T-cell (primary cell): ENCODE results near the gene CAPN5. TPM values are rescaled to one million over a fixed set of nuclear protein-coding genes. Genes with fewer than 3 reads are reported as not detected.
"Not testable (repeated sequence)": the region's sequence is repeated elsewhere in the genome, so short reads cannot be mapped to it uniquely, and the experiment has no call there.

Experiments
- ATAC-seq, 4 experiments: fragments of 200-7000 bp in 3 of 4; fragments of 150-1000 bp in 1 of 4; cut with Tn5 transposase; replicated peaks in 1 of 4; 1 replicate in 3 of 4; 2 replicates in 1 of 4; pipeline ENCODE4 v1.10.0; 2021; ENCODE audit warnings: moderate library complexity in 3 of 4, mild to moderate bottlenecking in 2 of 4, moderate number of reproducible peaks in 1 of 4
- CTCF ChIA-PET, 2 donors: fragments of 300-600 bp; sonication (Branson Sonifier 250); formaldehyde crosslinking; loops; one replicate each; lab custom pipeline; 2022; ENCODE audit warnings: antibody characterized with exemption in 2 of 2; lab: Charles Lee
- POLR2A ChIA-PET, 2 donors: fragments of 300-600 bp; sonication (Branson Sonifier 250); formaldehyde crosslinking; loops; one replicate each; lab custom pipeline; 2022; ENCODE audit warnings: antibody characterized with exemption in 2 of 2; lab: Charles Lee
- DNase-seq, 35 experiments: peaks; one replicate each; pipeline versions ENCODE4 v3.0.0 to v3.0.0-alpha.2; 2013 to 2023
- H3K27ac ChIP-seq: one replicate; pipeline ENCODE4 v1.5.1; 2013; ENCODE audit warnings: low read length
- H3K27me3 ChIP-seq, 2 experiments: replicated peaks in 1 of 2; 1 replicate in 1 of 2; 2 replicates in 1 of 2; pipeline versions ENCODE4 v1.6.1 to v1.7.0; 2013; ENCODE audit warnings: low read length in 1 of 2, mixed read lengths in 1 of 2; ENCODE audit not compliant: control insufficient read depth in 2 of 2, insufficient read depth in 2 of 2; ENCODE audit errors: extremely low read depth in 1 of 2
- H3K36me3 ChIP-seq, 2 donors: 1 replicate in 1 of 2; 2 replicates in 1 of 2; pipeline versions ENCODE4 v1.6.1 to v1.7.0; 2013; ENCODE audit warnings: low read length in 1 of 2; ENCODE audit not compliant: control insufficient read depth in 2 of 2, insufficient read depth in 1 of 2; ENCODE audit errors: extremely low read depth in 1 of 2
- H3K4me1 ChIP-seq, 2 experiments: 1 replicate in 1 of 2; 2 replicates in 1 of 2; pipeline versions ENCODE4 v1.6.1 to v1.7.0; 2013; ENCODE audit warnings: low read length in 2 of 2, mixed read lengths in 1 of 2; ENCODE audit not compliant: insufficient read depth in 2 of 2, control insufficient read depth in 1 of 2; ENCODE audit errors: extremely low read depth in 1 of 2
- H3K4me3 ChIP-seq, 2 donors: 1 replicate in 1 of 2; 2 replicates in 1 of 2; pipeline versions ENCODE4 v1.5.1 to v1.7.0; 2013; ENCODE audit warnings: mild to moderate bottlenecking in 2 of 2, low read length in 1 of 2, moderate library complexity in 1 of 2; ENCODE audit not compliant: control insufficient read depth in 1 of 2; ENCODE audit errors: extremely low read depth in 1 of 2
- H3K9me3 ChIP-seq: 2 replicates; pipeline ENCODE4 v1.7.0; 2013
- H3K27ac Mint-ChIP-seq, 2 donors: one replicate each; pipeline ENCODE4 v1.8.0; 2020 to 2021; ENCODE audit warnings: mild to moderate bottlenecking in 2 of 2, mixed read lengths in 2 of 2
- H3K27me3 Mint-ChIP-seq, 2 donors: one replicate each; pipeline ENCODE4 v1.8.0; 2021 to 2022; ENCODE audit warnings: mixed read lengths in 2 of 2
- H3K36me3 Mint-ChIP-seq: one replicate; pipeline ENCODE4 v1.8.0; 2021; ENCODE audit warnings: mixed read lengths
- H3K4me1 Mint-ChIP-seq, 3 donors: one replicate each; pipeline ENCODE4 v1.8.0; 2020 to 2022; ENCODE audit warnings: mixed read lengths in 3 of 3, mild to moderate bottlenecking in 1 of 3
- H3K4me3 Mint-ChIP-seq, 3 donors: one replicate each; pipeline ENCODE4 v1.8.0; 2020 to 2022; ENCODE audit warnings: mild to moderate bottlenecking in 3 of 3, mixed read lengths in 3 of 3, moderate library complexity in 3 of 3
- H3K9me3 Mint-ChIP-seq, 3 donors: one replicate each; pipeline ENCODE4 v1.8.0; 2020 to 2022; ENCODE audit warnings: mixed read lengths in 3 of 3
- WGBS: methylation state at CpG from one replicate; pipeline ENCODE4 v1.1.5; 2013; ENCODE audit warnings: missing lambda C conversion rate; ENCODE audit not compliant: insufficient coverage; 5-methylcytosine and 5-hydroxymethylcytosine counted together
- total RNA-seq, 35 experiments: library from RNA in 6 of 35; stranded (reverse) in 6 of 35; fragments of 120-200 nt in 1 of 35; gene quantifications; one replicate each; pipeline versions ENCODE4 v1.2.1 to v1.2.4 and lab custom pipeline; 2013 to 2026

CAPN5 gene
- total RNA-seq, 5 donors from 2014 or later (not counting 1 experiment from before 2014, with no cell fraction given), result 3.1 to 6.4 (median 4.0) TPM

GRCh38 chr11:77057938-77058474 is 8.8 kb upstream of the CAPN5 start:
- ChIA-PET CTCF (no interaction called here), POLR2A (no interaction called here)
- Histone ChIP-seq H3K9me3 (no peaks in the 10 kb centered on the region), H3K4me3 (no peak overlapping the region), H3K27me3 (peaks cover 0 to 9% of the 10 kb centered on the region in 2 experiments), H3K4me1 (no peaks in the 10 kb centered on the region), H3K27ac (no peak overlapping the region), H3K36me3 (no peaks in the 10 kb centered on the region)
- DNase-seq (no peak), ATAC-seq (no peak)
- 70% methylated on average over 4 of the region's 9 CpGs for WGBS
- Mint-ChIP-seq H3K27me3 (peaks cover 0 to 5% of the 10 kb centered on the region in 2 donors), H3K36me3 (no peaks in the 10 kb centered on the region), H3K4me3 (no peak overlapping the region), H3K27ac (no peak overlapping the region), H3K9me3 (peaks cover 0 to 10% (median 5%) of the 10 kb centered on the region in 3 donors), H3K4me1 (no peaks in the 10 kb centered on the region)

DNA sequence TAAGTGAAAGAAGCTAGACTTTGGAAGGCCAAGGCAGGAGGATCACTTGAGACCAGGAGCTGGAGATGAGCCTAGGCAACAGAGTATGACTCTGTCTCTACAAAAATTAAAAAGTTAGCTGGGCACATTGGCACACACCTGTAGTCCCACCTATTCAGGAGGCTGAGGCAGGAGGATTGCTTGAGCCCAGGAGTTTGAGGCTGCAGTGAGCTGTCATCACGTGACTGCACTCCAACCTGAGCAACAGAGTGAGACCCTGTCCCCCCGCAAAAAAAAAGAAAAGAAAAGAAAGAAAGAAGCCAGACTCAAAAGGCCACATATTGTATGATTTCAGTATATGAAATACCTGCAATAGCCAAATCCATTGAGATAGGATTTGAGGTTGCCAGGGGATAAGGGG is 7.9 kb upstream of the CAPN5 start:
- POLR2A ChIA-PET, result no interaction called here
- no CpG with 5 or more reads among the region's 2 CpGs for WGBS
- Mint-ChIP-seq H3K4me1 (no peaks in the 10 kb centered on the region), H3K9me3 (peaks cover 0 to 10% (median 5%) of the 10 kb centered on the region in 3 donors), H3K27ac (no peak overlapping the region), H3K27me3 (peaks cover 0 to 5% of the 10 kb centered on the region in 2 donors), H3K36me3 (no peaks in the 10 kb centered on the region), H3K4me3 (no peak overlapping the region)
- H3K27me3 ChIP-seq, result peaks cover 0 to 9% of the 10 kb centered on the region in 2 experiments
- no peak for ATAC-seq
- H3K27ac ChIP-seq, result no peak overlapping the region
- H3K36me3 ChIP-seq, result no peaks in the 10 kb centered on the region
- no peaks in the 10 kb centered on the region for H3K4me1 ChIP-seq
- DNase-seq, result no peak
- CTCF ChIA-PET, result interaction anchor here in 1 of 2 donors (1.3 kb wide), 1 partner anchor 11 kb away, joined by 5 read pairs; no protein-coding TSS in a partner anchor
- H3K4me3 ChIP-seq, result no peak overlapping the region
- no peaks in the 10 kb centered on the region for H3K9me3 ChIP-seq

- WGBS, result 100% methylated on average over 2 of the region's 5 CpGs
- Histone ChIP-seq H3K36me3 (no peaks in the 10 kb centered on the region), H3K27ac (no peak overlapping the region), H3K9me3 (no peaks in the 10 kb centered on the region), H3K4me1 (no peaks in the 10 kb centered on the region), H3K4me3 (no peak overlapping the region), H3K27me3 (peaks cover 0 to 9% of the 10 kb centered on the region in 2 experiments)
- no peak for ATAC-seq
- Mint-ChIP-seq H3K4me1 (no peaks in the 10 kb centered on the region), H3K27ac (no peak overlapping the region), H3K9me3 (peaks cover 0 to 10% (median 5%) of the 10 kb centered on the region in 3 donors), H3K4me3 (no peak overlapping the region), H3K36me3 (no peaks in the 10 kb centered on the region), H3K27me3 (peaks cover 0 to 3% of the 10 kb centered on the region in 2 donors)
- POLR2A ChIA-PET, result no interaction called here
- CTCF ChIA-PET, result interaction anchor here in 1 of 2 donors (1.3 kb wide), 1 partner anchor 12 kb away, joined by 5 read pairs; no protein-coding TSS in a partner anchor
- no peak for DNase-seq
Measured at GRCh38 chr11:77059806-77060205, 7.0 kb upstream of the CAPN5 start.

- H3K36me3 Mint-ChIP-seq, result no peaks in the 10 kb centered on the region
- peaks cover 0 to 1% of the 10 kb centered on the region in 2 donors for H3K27me3 Mint-ChIP-seq
- peaks cover 0 to 10% (median 5%) of the 10 kb centered on the region in 3 donors for H3K9me3 Mint-ChIP-seq
- H3K27me3 ChIP-seq, result peaks cover 0 to 9% of the 10 kb centered on the region in 2 experiments
- WGBS, result 0% methylated on average over 1 of the region's 4 CpGs
- ChIA-PET POLR2A (no interaction called here), CTCF (no interaction called here)
- H3K9me3 ChIP-seq, result no peaks in the 10 kb centered on the region
- H3K4me1 Mint-ChIP-seq, result no peaks in the 10 kb centered on the region
- H3K36me3 ChIP-seq, result no peaks in the 10 kb centered on the region
- ATAC-seq, result no peak
- H3K4me3 Mint-ChIP-seq, result no peak overlapping the region
- no peaks in the 10 kb centered on the region for H3K4me1 ChIP-seq
- no peak overlapping the region for H3K27ac ChIP-seq
- no peak for DNase-seq
- no peak overlapping the region for H3K27ac Mint-ChIP-seq
- H3K4me3 ChIP-seq, result no peak overlapping the region
Measured at GRCh38 chr11:77060234-77060633, 6.5 kb upstream of the CAPN5 start.

- H3K4me1 Mint-ChIP-seq, H3K4me3 ChIP-seq, H3K4me3 Mint-ChIP-seq, H3K36me3 Mint-ChIP-seq, H3K27ac Mint-ChIP-seq, H3K27me3 ChIP-seq, H3K9me3 Mint-ChIP-seq, ATAC-seq, H3K4me1 ChIP-seq, H3K27me3 Mint-ChIP-seq, CTCF ChIA-PET, DNase-seq, H3K27ac ChIP-seq, H3K36me3 ChIP-seq, H3K9me3 ChIP-seq: not testable (repeated sequence)
- POLR2A ChIA-PET, result interaction anchor here in 1 of 2 donors (0.6 kb wide), 1 partner anchor 413 kb away, joined by 6 read pairs; no protein-coding TSS in a partner anchor
- WGBS, result no CpG with 5 or more reads among the region's 4 CpGs
Measured at GRCh38 chr11:77061258-77061657, 5.5 kb upstream of the CAPN5 start.

DNA sequence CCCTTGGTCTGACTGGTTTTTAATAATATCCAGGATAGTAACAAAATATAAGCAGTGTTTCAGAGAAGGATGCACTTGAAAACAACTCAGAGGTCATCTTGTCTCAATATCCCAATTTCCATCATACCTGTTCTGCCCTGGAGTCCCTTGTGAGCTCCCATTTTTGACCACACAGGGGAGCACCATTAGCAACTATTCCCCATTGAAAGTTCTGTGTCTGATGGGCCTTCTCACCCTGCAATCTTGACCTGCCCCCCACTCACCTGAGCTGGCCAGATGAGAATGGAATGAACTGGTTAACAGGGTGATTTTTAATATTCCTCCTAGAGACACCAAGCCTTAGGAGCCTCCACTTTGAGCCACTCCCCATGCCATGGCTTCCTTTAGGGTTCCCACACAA is 3.8 kb upstream of the CAPN5 start:
- Mint-ChIP-seq H3K27ac (no peak overlapping the region), H3K4me1 (peaks cover 6 to 10% (median 9%) of the 10 kb centered on the region in 3 donors), H3K9me3 (peaks cover 0 to 10% (median 2%) of the 10 kb centered on the region in 3 donors), H3K4me3 (no peak overlapping the region), H3K27me3 (peaks cover 0 to 1% of the 10 kb centered on the region in 2 donors), H3K36me3 (no peaks in the 10 kb centered on the region)
- ATAC-seq (no peak), DNase-seq (no peak)
- H3K36me3 ChIP-seq, result no peaks in the 10 kb centered on the region
- CTCF ChIA-PET, result interaction anchor here (2.1 to 2.2 kb wide), 2 partner anchors 15 to 30 kb away, joined by 6 to 12 read pairs; no protein-coding TSS in a partner anchor
- H3K27ac ChIP-seq, result no peak overlapping the region
- POLR2A ChIA-PET, result interaction anchor here in 1 of 2 donors (0.5 kb wide), 1 partner anchor 431 kb away, joined by 3 read pairs; no protein-coding TSS in a partner anchor
- peaks cover 3 to 18% of the 10 kb centered on the region in 2 experiments for H3K4me1 ChIP-seq
- no peak overlapping the region for H3K4me3 ChIP-seq
- H3K27me3 ChIP-seq, result peaks cover 0 to 3% of the 10 kb centered on the region in 2 experiments
- no peaks in the 10 kb centered on the region for H3K9me3 ChIP-seq
